ENCODE measurements around the gene PPP2R2C. TPM values are rescaled to one million over a fixed set of nuclear protein-coding genes. Genes with fewer than 3 reads are reported as not detected.

PPP2R2C gene
- total and polyA plus RNA-seq, 2 experiments from 2014 or later, result 1.3 to 9.2 TPM

DNA sequence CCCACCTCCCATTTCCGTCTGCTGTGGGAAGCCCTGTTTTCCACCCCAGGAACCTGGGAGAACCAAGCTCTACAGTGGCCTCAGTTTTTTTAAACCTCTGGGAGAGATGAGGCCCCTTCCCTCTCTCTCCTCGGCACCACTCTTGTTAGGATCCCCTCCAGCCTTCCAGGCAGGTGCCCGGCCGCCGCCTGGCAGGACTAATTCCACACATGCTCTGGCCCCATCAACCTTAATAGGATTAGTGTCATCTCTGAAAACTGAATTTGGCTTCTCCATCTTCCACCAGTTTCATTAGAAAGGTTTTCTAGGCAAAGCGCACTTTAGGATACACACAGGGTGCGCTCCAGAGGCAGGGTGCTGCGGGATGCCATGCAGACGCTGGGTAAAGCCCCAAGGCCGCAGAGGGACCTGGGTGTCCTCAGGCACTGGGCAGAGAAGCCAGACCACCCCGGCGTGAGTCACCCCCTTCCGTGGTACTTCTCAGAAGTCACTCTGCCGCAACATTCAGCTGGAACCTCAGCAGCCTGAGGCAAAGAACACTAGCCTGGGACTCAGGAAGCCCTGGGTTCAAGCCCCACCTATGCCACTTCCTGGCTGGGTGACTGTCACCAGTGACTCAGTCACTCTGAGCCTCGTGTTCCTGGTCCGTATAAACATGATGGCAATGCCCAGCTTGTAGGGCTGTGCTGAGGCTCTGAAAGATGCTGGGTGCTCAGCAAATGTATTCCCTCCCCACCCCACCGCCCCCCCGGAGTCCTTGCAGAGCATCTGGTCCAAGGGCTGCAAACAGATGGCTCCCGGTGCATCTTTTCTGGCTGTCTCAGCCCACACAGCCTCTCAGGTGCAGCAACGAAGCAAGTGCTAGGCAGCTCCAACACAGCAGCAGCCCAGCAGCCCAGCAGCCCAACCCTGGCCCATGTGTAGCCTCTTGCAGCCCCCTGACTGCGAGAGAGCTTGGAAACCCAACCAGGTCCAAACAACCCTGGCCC lies 29.1 kb downstream of the PPP2R2C start:
- Mint-ChIP-seq H3K27me3 (ENCODE audit: insufficient read depth, low read depth, poor library complexity) (peaks cover 11% of the 10 kb centered on the region), H3K4me1 (peaks cover 14% of the 10 kb centered on the region), H3K36me3 (ENCODE audit: low read depth) (no peaks in the 10 kb centered on the region), H3K27ac (no peak overlapping the region), H3K4me3 (no peak overlapping the region), H3K9me3 (no peaks in the 10 kb centered on the region)
- Histone ChIP-seq H3K27me3 (ENCODE audit: insufficient read depth) (no peaks in the 10 kb centered on the region), H3K4me3 (no peak overlapping the region), H3K9me2 (ENCODE audit: insufficient read depth) (no peaks in the 10 kb centered on the region), H3K36me3 (ENCODE audit: insufficient read depth) (no peaks in the 10 kb centered on the region), H2AFZ (no peak overlapping the region), H3K27ac (ENCODE audit: low read depth) (no peak overlapping the region), H3K79me2 (replicated peaks; ENCODE audit: insufficient read depth) (no peaks in the 10 kb centered on the region), H3K4me1 (ENCODE audit: insufficient read depth) (no peaks in the 10 kb centered on the region; the same call in 1 of the 2 replicates), H4K20me1 (replicated peaks; ENCODE audit: insufficient read depth) (no peaks in the 10 kb centered on the region), H3F3A (replicated peaks; ENCODE audit: low read depth) (no peaks in the 10 kb centered on the region), H3K4me2 (no peak overlapping the region)
- ATAC-seq, result no peak
- TF ChIP-seq ZNF331 (CRISPR knock-in tag; IDR thresholded peaks at IDR 0.05; ENCODE audit: low read depth) (no peak), POLR2AphosphoS5 (IDR thresholded peaks at IDR 0.05; ENCODE audit: low read depth) (no peak), CREB1 (CRISPR knock-in tag; IDR thresholded peaks at IDR 0.05; ENCODE audit: low read depth) (no peak), EZH2phosphoT487 (IDR thresholded peaks at IDR 0.05; ENCODE audit: unreplicated experiment) (no peak), JUNB (IDR thresholded peaks at IDR 0.05; ENCODE audit: unreplicated experiment) (no peak), ZNF114 (CRISPR knock-in tag; IDR thresholded peaks at IDR 0.05) (no peak), EZH2 (IDR thresholded peaks at IDR 0.05; ENCODE audit: low read depth, unreplicated experiment) (no peak), NANOG (IDR thresholded peaks at IDR 0.05; ENCODE audit: borderline replicate concordance) (no peak), STAT1 (IDR thresholded peaks at IDR 0.05; ENCODE audit: unreplicated experiment) (no peak)
- TF ChIP-seq, protein P1, sequence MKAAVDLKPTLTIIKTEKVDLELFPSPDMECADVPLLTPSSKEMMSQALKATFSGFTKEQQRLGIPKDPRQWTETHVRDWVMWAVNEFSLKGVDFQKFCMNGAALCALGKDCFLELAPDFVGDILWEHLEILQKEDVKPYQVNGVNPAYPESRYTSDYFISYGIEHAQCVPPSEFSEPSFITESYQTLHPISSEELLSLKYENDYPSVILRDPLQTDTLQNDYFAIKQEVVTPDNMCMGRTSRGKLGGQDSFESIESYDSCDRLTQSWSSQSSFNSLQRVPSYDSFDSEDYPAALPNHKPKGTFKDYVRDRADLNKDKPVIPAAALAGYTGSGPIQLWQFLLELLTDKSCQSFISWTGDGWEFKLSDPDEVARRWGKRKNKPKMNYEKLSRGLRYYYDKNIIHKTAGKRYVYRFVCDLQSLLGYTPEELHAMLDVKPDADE (IDR thresholded peaks at IDR 0.05), result no peak
- TF ChIP-seq, protein P2, sequence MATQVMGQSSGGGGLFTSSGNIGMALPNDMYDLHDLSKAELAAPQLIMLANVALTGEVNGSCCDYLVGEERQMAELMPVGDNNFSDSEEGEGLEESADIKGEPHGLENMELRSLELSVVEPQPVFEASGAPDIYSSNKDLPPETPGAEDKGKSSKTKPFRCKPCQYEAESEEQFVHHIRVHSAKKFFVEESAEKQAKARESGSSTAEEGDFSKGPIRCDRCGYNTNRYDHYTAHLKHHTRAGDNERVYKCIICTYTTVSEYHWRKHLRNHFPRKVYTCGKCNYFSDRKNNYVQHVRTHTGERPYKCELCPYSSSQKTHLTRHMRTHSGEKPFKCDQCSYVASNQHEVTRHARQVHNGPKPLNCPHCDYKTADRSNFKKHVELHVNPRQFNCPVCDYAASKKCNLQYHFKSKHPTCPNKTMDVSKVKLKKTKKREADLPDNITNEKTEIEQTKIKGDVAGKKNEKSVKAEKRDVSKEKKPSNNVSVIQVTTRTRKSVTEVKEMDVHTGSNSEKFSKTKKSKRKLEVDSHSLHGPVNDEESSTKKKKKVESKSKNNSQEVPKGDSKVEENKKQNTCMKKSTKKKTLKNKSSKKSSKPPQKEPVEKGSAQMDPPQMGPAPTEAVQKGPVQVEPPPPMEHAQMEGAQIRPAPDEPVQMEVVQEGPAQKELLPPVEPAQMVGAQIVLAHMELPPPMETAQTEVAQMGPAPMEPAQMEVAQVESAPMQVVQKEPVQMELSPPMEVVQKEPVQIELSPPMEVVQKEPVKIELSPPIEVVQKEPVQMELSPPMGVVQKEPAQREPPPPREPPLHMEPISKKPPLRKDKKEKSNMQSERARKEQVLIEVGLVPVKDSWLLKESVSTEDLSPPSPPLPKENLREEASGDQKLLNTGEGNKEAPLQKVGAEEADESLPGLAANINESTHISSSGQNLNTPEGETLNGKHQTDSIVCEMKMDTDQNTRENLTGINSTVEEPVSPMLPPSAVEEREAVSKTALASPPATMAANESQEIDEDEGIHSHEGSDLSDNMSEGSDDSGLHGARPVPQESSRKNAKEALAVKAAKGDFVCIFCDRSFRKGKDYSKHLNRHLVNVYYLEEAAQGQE (IDR thresholded peaks at IDR 0.05; ENCODE audit: unreplicated experiment), result no peak
- TF ChIP-seq, protein P3, sequence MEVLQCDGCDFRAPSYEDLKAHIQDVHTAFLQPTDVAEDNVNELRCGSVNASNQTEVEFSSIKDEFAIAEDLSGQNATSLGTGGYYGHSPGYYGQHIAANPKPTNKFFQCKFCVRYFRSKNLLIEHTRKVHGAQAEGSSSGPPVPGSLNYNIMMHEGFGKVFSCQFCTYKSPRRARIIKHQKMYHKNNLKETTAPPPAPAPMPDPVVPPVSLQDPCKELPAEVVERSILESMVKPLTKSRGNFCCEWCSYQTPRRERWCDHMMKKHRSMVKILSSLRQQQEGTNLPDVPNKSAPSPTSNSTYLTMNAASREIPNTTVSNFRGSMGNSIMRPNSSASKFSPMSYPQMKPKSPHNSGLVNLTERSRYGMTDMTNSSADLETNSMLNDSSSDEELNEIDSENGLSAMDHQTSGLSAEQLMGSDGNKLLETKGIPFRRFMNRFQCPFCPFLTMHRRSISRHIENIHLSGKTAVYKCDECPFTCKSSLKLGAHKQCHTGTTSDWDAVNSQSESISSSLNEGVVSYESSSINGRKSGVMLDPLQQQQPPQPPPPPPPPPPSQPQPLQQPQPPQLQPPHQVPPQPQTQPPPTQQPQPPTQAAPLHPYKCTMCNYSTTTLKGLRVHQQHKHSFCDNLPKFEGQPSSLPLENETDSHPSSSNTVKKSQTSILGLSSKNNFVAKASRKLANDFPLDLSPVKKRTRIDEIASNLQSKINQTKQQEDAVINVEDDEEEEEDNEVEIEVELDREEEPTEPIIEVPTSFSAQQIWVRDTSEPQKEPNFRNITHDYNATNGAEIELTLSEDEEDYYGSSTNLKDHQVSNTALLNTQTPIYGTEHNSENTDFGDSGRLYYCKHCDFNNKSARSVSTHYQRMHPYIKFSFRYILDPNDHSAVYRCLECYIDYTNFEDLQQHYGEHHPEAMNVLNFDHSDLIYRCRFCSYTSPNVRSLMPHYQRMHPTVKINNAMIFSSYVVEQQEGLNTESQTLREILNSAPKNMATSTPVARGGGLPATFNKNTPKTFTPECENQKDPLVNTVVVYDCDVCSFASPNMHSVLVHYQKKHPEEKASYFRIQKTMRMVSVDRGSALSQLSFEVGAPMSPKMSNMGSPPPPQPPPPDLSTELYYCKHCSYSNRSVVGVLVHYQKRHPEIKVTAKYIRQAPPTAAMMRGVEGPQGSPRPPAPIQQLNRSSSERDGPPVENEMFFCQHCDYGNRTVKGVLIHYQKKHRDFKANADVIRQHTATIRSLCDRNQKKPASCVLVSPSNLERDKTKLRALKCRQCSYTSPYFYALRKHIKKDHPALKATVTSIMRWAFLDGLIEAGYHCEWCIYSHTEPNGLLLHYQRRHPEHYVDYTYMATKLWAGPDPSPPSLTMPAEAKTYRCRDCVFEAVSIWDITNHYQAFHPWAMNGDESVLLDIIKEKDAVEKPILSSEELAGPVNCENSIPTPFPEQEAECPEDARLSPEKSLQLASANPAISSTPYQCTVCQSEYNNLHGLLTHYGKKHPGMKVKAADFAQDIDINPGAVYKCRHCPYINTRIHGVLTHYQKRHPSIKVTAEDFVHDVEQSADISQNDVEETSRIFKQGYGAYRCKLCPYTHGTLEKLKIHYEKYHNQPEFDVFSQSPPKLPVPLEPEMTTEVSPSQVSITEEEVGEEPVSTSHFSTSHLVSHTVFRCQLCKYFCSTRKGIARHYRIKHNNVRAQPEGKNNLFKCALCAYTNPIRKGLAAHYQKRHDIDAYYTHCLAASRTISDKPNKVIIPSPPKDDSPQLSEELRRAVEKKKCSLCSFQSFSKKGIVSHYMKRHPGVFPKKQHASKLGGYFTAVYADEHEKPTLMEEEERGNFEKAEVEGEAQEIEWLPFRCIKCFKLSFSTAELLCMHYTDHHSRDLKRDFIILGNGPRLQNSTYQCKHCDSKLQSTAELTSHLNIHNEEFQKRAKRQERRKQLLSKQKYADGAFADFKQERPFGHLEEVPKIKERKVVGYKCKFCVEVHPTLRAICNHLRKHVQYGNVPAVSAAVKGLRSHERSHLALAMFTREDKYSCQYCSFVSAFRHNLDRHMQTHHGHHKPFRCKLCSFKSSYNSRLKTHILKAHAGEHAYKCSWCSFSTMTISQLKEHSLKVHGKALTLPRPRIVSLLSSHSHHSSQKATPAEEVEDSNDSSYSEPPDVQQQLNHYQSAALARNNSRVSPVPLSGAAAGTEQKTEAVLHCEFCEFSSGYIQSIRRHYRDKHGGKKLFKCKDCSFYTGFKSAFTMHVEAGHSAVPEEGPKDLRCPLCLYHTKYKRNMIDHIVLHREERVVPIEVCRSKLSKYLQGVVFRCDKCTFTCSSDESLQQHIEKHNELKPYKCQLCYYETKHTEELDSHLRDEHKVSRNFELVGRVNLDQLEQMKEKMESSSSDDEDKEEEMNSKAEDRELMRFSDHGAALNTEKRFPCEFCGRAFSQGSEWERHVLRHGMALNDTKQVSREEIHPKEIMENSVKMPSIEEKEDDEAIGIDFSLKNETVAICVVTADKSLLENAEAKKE (CRISPR knock-in tag; IDR thresholded peaks at IDR 0.05), result no peak
- TF ChIP-seq, protein P4, sequence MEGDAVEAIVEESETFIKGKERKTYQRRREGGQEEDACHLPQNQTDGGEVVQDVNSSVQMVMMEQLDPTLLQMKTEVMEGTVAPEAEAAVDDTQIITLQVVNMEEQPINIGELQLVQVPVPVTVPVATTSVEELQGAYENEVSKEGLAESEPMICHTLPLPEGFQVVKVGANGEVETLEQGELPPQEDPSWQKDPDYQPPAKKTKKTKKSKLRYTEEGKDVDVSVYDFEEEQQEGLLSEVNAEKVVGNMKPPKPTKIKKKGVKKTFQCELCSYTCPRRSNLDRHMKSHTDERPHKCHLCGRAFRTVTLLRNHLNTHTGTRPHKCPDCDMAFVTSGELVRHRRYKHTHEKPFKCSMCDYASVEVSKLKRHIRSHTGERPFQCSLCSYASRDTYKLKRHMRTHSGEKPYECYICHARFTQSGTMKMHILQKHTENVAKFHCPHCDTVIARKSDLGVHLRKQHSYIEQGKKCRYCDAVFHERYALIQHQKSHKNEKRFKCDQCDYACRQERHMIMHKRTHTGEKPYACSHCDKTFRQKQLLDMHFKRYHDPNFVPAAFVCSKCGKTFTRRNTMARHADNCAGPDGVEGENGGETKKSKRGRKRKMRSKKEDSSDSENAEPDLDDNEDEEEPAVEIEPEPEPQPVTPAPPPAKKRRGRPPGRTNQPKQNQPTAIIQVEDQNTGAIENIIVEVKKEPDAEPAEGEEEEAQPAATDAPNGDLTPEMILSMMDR (conservative IDR thresholded peaks at IDR 0.05; ENCODE audit: low read depth in 2 of 2), result no peak
- DNase-seq (ENCODE audit: low spot score), result no peak

Measured in GM23338 (cell line).